Neural progenitor cell (in vitro differentiated cells): Measurements from ENCODE around the gene PUSL1. TPM values are rescaled to one million over a fixed set of nuclear protein-coding genes. Genes with fewer than 3 reads are reported as not detected.

Experiments used
- DNase-seq: peaks from one replicate; pipeline ENCODE4 v3.0.0-alpha.2; 2016; ENCODE audit warnings: low spot score
- H2AFZ ChIP-seq: fragments of 200-600 bp; sonication (generic); replicated peaks from 2 replicates; pipeline ENCODE4 v1.6.1; 2016; ENCODE audit warnings: antibody characterized with exemption
- H3F3A ChIP-seq: fragments of 200-600 bp; sonication (generic); 2 replicates; pipeline ENCODE4 v1.6.1; 2016; ENCODE audit warnings: antibody characterized with exemption, low read depth
- H3K27ac ChIP-seq: fragments of 200-600 bp; sonication (generic); 2 replicates; pipeline ENCODE4 v1.5.1; 2016; ENCODE audit warnings: mild to moderate bottlenecking
- H3K27me3 ChIP-seq: fragments of 200-600 bp; sonication (generic); 2 replicates; pipeline ENCODE4 v1.6.1; 2016; ENCODE audit warnings: mild to moderate bottlenecking, moderate library complexity
- H3K36me3 ChIP-seq: fragments of 200-600 bp; sonication (generic); 2 replicates; pipeline ENCODE4 v1.5.1; 2016
- H3K4me1 ChIP-seq: fragments of 200-600 bp; sonication (generic); 2 replicates; pipeline ENCODE4 v1.6.1; 2016; ENCODE audit warnings: mixed run types
- H3K4me2 ChIP-seq: fragments of 200-600 bp; sonication (generic); 2 replicates; pipeline ENCODE4 v1.6.1; 2016
- H3K4me3 ChIP-seq: fragments of 200-600 bp; sonication (generic); 2 replicates; pipeline ENCODE4 v1.5.1; 2016
- H3K79me2 ChIP-seq: fragments of 200-600 bp; sonication (generic); 2 replicates; pipeline ENCODE4 v1.6.1; 2016; ENCODE audit warnings: low read depth
- H3K9ac ChIP-seq: fragments of 200-600 bp; sonication (generic); 2 replicates; pipeline ENCODE4 v1.6.1; 2016
- H3K9me3 ChIP-seq: fragments of 200-600 bp; sonication (generic); 2 replicates; pipeline ENCODE4 v1.5.1; 2016; ENCODE audit warnings: low read depth
- H4K20me1 ChIP-seq: fragments of 200-600 bp; sonication (generic); 2 replicates; pipeline ENCODE4 v1.6.1; 2016; ENCODE audit warnings: low read depth
- H3K27ac Mint-ChIP-seq: 3 replicates; pipeline ENCODE4 v1.8.0; 2021; ENCODE audit warnings: mixed read lengths
- H3K27me3 Mint-ChIP-seq: 2 replicates; pipeline ENCODE4 v1.8.0; 2022; ENCODE audit warnings: low read depth, mild to moderate bottlenecking, inconsistent platforms, moderate library complexity, mixed read lengths; ENCODE audit not compliant: insufficient read depth
- H3K36me3 Mint-ChIP-seq: 3 replicates; pipeline ENCODE4 v1.8.0; 2021; ENCODE audit warnings: mixed read lengths
- H3K4me1 Mint-ChIP-seq: 3 replicates; pipeline ENCODE4 v1.8.0; 2021; ENCODE audit warnings: mixed read lengths
- H3K4me3 Mint-ChIP-seq: 3 replicates; pipeline ENCODE4 v1.8.0; 2021; ENCODE audit warnings: mild to moderate bottlenecking, moderate library complexity, mixed read lengths
- H3K9me3 Mint-ChIP-seq: 3 replicates; pipeline ENCODE4 v1.8.0; 2020; ENCODE audit warnings: mixed read lengths
- EZH2 ChIP-seq: fragments of 200-600 bp; sonication (generic); IDR thresholded peaks from 2 replicates; pipeline ENCODE4 v1.6.1; 2017; ENCODE audit warnings: antibody characterized with exemption, mild to moderate bottlenecking, moderate library complexity
- EZH2phosphoT487 ChIP-seq: fragments of 200-600 bp; sonication (generic); IDR thresholded peaks from 2 replicates; pipeline ENCODE4 v1.6.1; 2017; ENCODE audit warnings: antibody characterized with exemption
- microRNA-seq: library from miRNA; unstranded; fragments of <30 nt; microRNA quantifications from one replicate; pipeline ENCODE4, GENCODE V29; 2016
- small RNA-seq: library from RNA; depleted of rRNA; stranded (forward); fragments of <200 nt; gene quantifications from one replicate; pipeline ENCODE3, GENCODE V24; 2015
- total RNA-seq: library from RNA; depleted of rRNA; stranded (reverse); fragments of >200 nt; gene quantifications from 2 replicates; pipeline ENCODE4 v1.2.3, GENCODE V29; 2015; ENCODE audit warnings: low replicate concordance
- TF ChIP-seq, protein P1 (sequence below): fragments of 200-600 bp; sonication (generic); IDR thresholded peaks from 2 replicates; pipeline ENCODE4 v1.5.1; 2017; ENCODE audit warnings: antibody characterized with exemption, mild to moderate bottlenecking

Gene PUSL1
- total RNA-seq, 1 donor from 2014 or later: 3.7 TPM

GRCh38 chr1:1359664-1360468, 51.5 kb downstream of the PUSL1 start:
- no peak for TF ChIP-seq EZH2
- TF ChIP-seq, protein P1, sequence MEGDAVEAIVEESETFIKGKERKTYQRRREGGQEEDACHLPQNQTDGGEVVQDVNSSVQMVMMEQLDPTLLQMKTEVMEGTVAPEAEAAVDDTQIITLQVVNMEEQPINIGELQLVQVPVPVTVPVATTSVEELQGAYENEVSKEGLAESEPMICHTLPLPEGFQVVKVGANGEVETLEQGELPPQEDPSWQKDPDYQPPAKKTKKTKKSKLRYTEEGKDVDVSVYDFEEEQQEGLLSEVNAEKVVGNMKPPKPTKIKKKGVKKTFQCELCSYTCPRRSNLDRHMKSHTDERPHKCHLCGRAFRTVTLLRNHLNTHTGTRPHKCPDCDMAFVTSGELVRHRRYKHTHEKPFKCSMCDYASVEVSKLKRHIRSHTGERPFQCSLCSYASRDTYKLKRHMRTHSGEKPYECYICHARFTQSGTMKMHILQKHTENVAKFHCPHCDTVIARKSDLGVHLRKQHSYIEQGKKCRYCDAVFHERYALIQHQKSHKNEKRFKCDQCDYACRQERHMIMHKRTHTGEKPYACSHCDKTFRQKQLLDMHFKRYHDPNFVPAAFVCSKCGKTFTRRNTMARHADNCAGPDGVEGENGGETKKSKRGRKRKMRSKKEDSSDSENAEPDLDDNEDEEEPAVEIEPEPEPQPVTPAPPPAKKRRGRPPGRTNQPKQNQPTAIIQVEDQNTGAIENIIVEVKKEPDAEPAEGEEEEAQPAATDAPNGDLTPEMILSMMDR: no peak
- Histone ChIP-seq H3K4me1 (peaks cover 48% of the 10 kb centered on the region), H2AFZ (no peak overlapping the region), H3K79me2 (no peaks in the 10 kb centered on the region), H3K36me3 (no peaks in the 10 kb centered on the region), H3K27me3 (peaks cover 17% of the 10 kb centered on the region), H3K4me3 (no peak overlapping the region), H4K20me1 (no peaks in the 10 kb centered on the region), H3F3A (peaks cover 44% of the 10 kb centered on the region), H3K4me2 (peak overlapping the region; percentile 27), H3K9me3 (no peaks in the 10 kb centered on the region), H3K9ac (no peak overlapping the region), H3K27ac (peak overlapping the region; percentile 15)
- Mint-ChIP-seq H3K9me3 (no peaks in the 10 kb centered on the region), H3K36me3 (no peaks in the 10 kb centered on the region), H3K27me3 (peaks cover 11% of the 10 kb centered on the region), H3K4me3 (peak overlapping the region; percentile 76), H3K4me1 (peaks cover 41% of the 10 kb centered on the region), H3K27ac (peak overlapping the region; percentile 95)
- no peak for DNase-seq

GRCh38 chr1:1360506-1361169, 52.2 kb downstream of the PUSL1 start:
- Histone ChIP-seq H3K36me3 (no peaks in the 10 kb centered on the region), H3K4me2 (peak overlapping the region; percentile 27), H3K4me3 (no peak overlapping the region), H3K9ac (no peak overlapping the region), H2AFZ (no peak overlapping the region), H3F3A (peaks cover 44% of the 10 kb centered on the region), H3K4me1 (peaks cover 43% of the 10 kb centered on the region), H3K27me3 (peaks cover 9% of the 10 kb centered on the region), H3K9me3 (no peaks in the 10 kb centered on the region), H3K27ac (peak overlapping the region; percentile 15), H3K79me2 (no peaks in the 10 kb centered on the region), H4K20me1 (no peaks in the 10 kb centered on the region)
- Mint-ChIP-seq H3K36me3 (no peaks in the 10 kb centered on the region), H3K4me1 (peaks cover 41% of the 10 kb centered on the region), H3K9me3 (no peaks in the 10 kb centered on the region), H3K27me3 (peaks cover 11% of the 10 kb centered on the region), H3K27ac (peak overlapping the region; percentile 58), H3K4me3 (peak overlapping the region; percentile 15)
- peak; percentile 71 for DNase-seq
- TF ChIP-seq EZH2phosphoT487 (no peak), EZH2 (no peak)
- TF ChIP-seq, protein P1: no peak

Small RNA genes lying within 50 kb of the gene (microRNA-seq; reads per million reads assigned to microRNA genes)
- gene MIR6726 (not detected), gene MIR6727 (0.91 reads per million), gene MIR6808 (not detected)

Small RNA genes lying within 50 kb of the gene (small RNA-seq; reads per million reads assigned to genes)
- not detected for gene MIR6726

Other genes starting within 250 kb of the PUSL1 start
- gene RNF223, start 234.3 kb upstream of the PUSL1 start, total RNA-seq: not detected in 2 replicates
- gene C1orf159, start 192.5 kb upstream of the PUSL1 start, total RNA-seq: 8.0 and 24.0 TPM in 2 replicates
- 0.22 TPM in 1 of 2 replicates, not detected in the other for gene TTLL10, start 134.7 kb upstream of the PUSL1 start, total RNA-seq
- gene TNFRSF18, start 102.0 kb upstream of the PUSL1 start, total RNA-seq: not detected in 2 replicates
- gene TNFRSF4, start 94.4 kb upstream of the PUSL1 start, total RNA-seq: 0.09 TPM in 1 of 2 replicates, not detected in the other
- gene SDF4, start 76.6 kb upstream of the PUSL1 start, total RNA-seq: 16.6 and 43.4 TPM in 2 replicates
- gene B3GALT6, start 76.4 kb upstream of the PUSL1 start, total RNA-seq: 15.8 and 32.4 TPM in 2 replicates
- 0.28 and 2.1 TPM in 2 replicates for gene C1QTNF12, start 61.9 kb upstream of the PUSL1 start, total RNA-seq
- gene UBE2J2, start 34.7 kb upstream of the PUSL1 start, total RNA-seq: 32.9 and 39.2 TPM in 2 replicates
- gene SCNN1D, start 28.2 kb upstream of the PUSL1 start, total RNA-seq: 0.41 and 4.7 TPM in 2 replicates
- gene ACAP3, start 667 bp upstream of the PUSL1 start, total RNA-seq: 10.7 and 24.6 TPM in 2 replicates
- 62.4 and 116 TPM in 2 replicates for gene INTS11, start 16.1 kb downstream of the PUSL1 start, total RNA-seq
- 1.0 and 13.5 TPM in 2 replicates for gene CPTP, start 16.2 kb downstream of the PUSL1 start, total RNA-seq
- gene TAS1R3, start 22.7 kb downstream of the PUSL1 start, total RNA-seq: 0.22 TPM in 1 of 2 replicates, not detected in the other
- 14.5 and 64.1 TPM in 2 replicates for gene DVL1, start 40.8 kb downstream of the PUSL1 start, total RNA-seq
- gene MXRA8, start 50.0 kb downstream of the PUSL1 start, total RNA-seq: 6.8 and 24.0 TPM in 2 replicates
- 26.4 and 82.2 TPM in 2 replicates for gene AURKAIP1, start 66.6 kb downstream of the PUSL1 start, total RNA-seq
- gene CCNL2, start 90.7 kb downstream of the PUSL1 start, total RNA-seq: 143 and 198 TPM in 2 replicates
- 89.0 and 96.1 TPM in 2 replicates for gene MRPL20, start 98.7 kb downstream of the PUSL1 start, total RNA-seq
- 0.15 and 1.7 TPM in 2 replicates for gene ANKRD65, start 112.7 kb downstream of the PUSL1 start, total RNA-seq
- 2.4 and 7.0 TPM in 2 replicates for gene VWA1, start 127.1 kb downstream of the PUSL1 start, total RNA-seq
- not detected in 2 replicates for gene ATAD3C, start 141.1 kb downstream of the PUSL1 start, total RNA-seq
- gene ATAD3B, start 163.2 kb downstream of the PUSL1 start, total RNA-seq: 9.3 and 21.1 TPM in 2 replicates
- gene ATAD3A, start 203.6 kb downstream of the PUSL1 start, total RNA-seq: 7.8 and 25.1 TPM in 2 replicates
- 8.0 and 13.3 TPM in 2 replicates for gene TMEM240, start 232.0 kb downstream of the PUSL1 start, total RNA-seq